Loucy (cell line): ENCODE measurements around the gene ZNF629.
"Not testable (repeated sequence)": the region's sequence is repeated elsewhere in the genome, so short reads cannot be mapped to it uniquely, and the experiment has no call there.

Source experiments
- H2AFZ ChIP-seq: fragments of 200-600 bp; sonication (generic); 2 replicates; pipeline ENCODE4 v1.6.0; 2016; ENCODE audit warnings: antibody characterized with exemption, mild to moderate bottlenecking, low read length, moderate library complexity
- H3F3A ChIP-seq: fragments of 200-600 bp; 2 replicates; pipeline ENCODE4 v1.6.0; 2016; ENCODE audit warnings: antibody characterized with exemption, low read depth, mild to moderate bottlenecking
- H3K27me3 ChIP-seq: fragments of 200-600 bp; sonication (generic); 2 replicates; pipeline ENCODE4 v1.6.1; 2014; ENCODE audit warnings: low read length, mild to moderate bottlenecking; ENCODE audit not compliant: insufficient read depth, poor library complexity, severe bottlenecking
- H3K36me3 ChIP-seq: fragments of 200-600 bp; sonication (generic); 2 replicates; pipeline ENCODE4 v1.6.1; 2016; ENCODE audit warnings: low read length; ENCODE audit not compliant: insufficient read depth
- H3K4me1 ChIP-seq: fragments of 200-600 bp; sonication (generic); 2 replicates; pipeline ENCODE4 v1.5.1; 2014; ENCODE audit warnings: low read length, mild to moderate bottlenecking; ENCODE audit not compliant: insufficient read depth, poor library complexity, severe bottlenecking
- H3K4me2 ChIP-seq: fragments of 200-600 bp; sonication (generic); 2 replicates; pipeline ENCODE4 v1.6.0; 2014; ENCODE audit warnings: antibody characterized with exemption, low read length, low read depth, mild to moderate bottlenecking; ENCODE audit not compliant: poor library complexity, severe bottlenecking
- H3K4me3 ChIP-seq: fragments of 200-600 bp; sonication (generic); 2 replicates; pipeline ENCODE4 v1.5.1; 2014; ENCODE audit warnings: low read length, mild to moderate bottlenecking, mixed read lengths; ENCODE audit not compliant: poor library complexity, severe bottlenecking
- H3K79me2 ChIP-seq: fragments of 200-600 bp; sonication (generic); 2 replicates; pipeline ENCODE4 v1.6.1; 2014; ENCODE audit warnings: low read length; ENCODE audit not compliant: insufficient read depth
- H3K9ac ChIP-seq: fragments of 200-600 bp; sonication (generic); 2 replicates; pipeline ENCODE4 v1.6.0; 2014; ENCODE audit warnings: mild to moderate bottlenecking, low read depth, low read length, moderate library complexity; ENCODE audit not compliant: poor library complexity, severe bottlenecking
- H3K9me2 ChIP-seq: fragments of 200-600 bp; sonication (generic); replicated peaks from 2 replicates; pipeline ENCODE4 v1.6.1; 2016; ENCODE audit warnings: low read depth, low read length, mixed read lengths
- H3K9me3 ChIP-seq: fragments of 200-600 bp; sonication (generic); 2 replicates; pipeline ENCODE4 v1.6.1; 2014; ENCODE audit warnings: mild to moderate bottlenecking, antibody characterized with exemption, low read length, low read depth; ENCODE audit not compliant: insufficient read depth
- H4K20me1 ChIP-seq: fragments of 200-600 bp; sonication (generic); 2 replicates; pipeline ENCODE4 v1.6.0; 2014; ENCODE audit warnings: antibody characterized with exemption, low read length, mild to moderate bottlenecking; ENCODE audit not compliant: insufficient read depth, poor library complexity, severe bottlenecking
- CTCF ChIP-seq: fragments of 200-600 bp; sonication (generic); conservative IDR thresholded peaks from 2 replicates; pipeline ENCODE4 v1.5.1; 2014; ENCODE audit warnings: mild to moderate bottlenecking, antibody characterized with exemption, low read length
- EZH2phosphoT487 ChIP-seq: fragments of 200-600 bp; IDR thresholded peaks from 2 replicates; pipeline ENCODE4 v1.6.1; 2018; ENCODE audit warnings: antibody characterized with exemption, mild to moderate bottlenecking, moderate library complexity, borderline replicate concordance

Gene ZNF629

GRCh38 chr16:30829130-30830071, 42.4 kb upstream of the ZNF629 start:
- no peak for TF ChIP-seq EZH2phosphoT487
- TF ChIP-seq CTCF = 0 out of 2 replicates have a peak, but pooled peaks have one; percentile 8
- Histone ChIP-seq H3K9me2 (no peaks in the 10 kb centered on the region), H3F3A (no peaks in the 10 kb centered on the region), H3K4me1 (no peaks in the 10 kb centered on the region), H3K79me2 (no peaks in the 10 kb centered on the region), H4K20me1 (no peaks in the 10 kb centered on the region), H2AFZ (no peak overlapping the region), H3K9me3 (no peaks in the 10 kb centered on the region), H3K4me3 (no peak overlapping the region), H3K27me3 (no peaks in the 10 kb centered on the region), H3K9ac (no peak overlapping the region), H3K36me3 (no peaks in the 10 kb centered on the region), H3K4me2 (no peak overlapping the region)

GRCh38 chr16:30821891-30822290, 34.9 kb upstream of the ZNF629 start:
- no peaks in the 10 kb centered on the region for H3K79me2 ChIP-seq
- H3K4me2 ChIP-seq = no peak overlapping the region
- H3K4me3 ChIP-seq = no peak overlapping the region
- H3K36me3 ChIP-seq = no peaks in the 10 kb centered on the region
- no peak overlapping the region for H2AFZ ChIP-seq
- no peak overlapping the region for H3K9ac ChIP-seq
- no peaks in the 10 kb centered on the region for H3F3A ChIP-seq
- TF ChIP-seq CTCF = no peak
- TF ChIP-seq EZH2phosphoT487 = no peak
- no peaks in the 10 kb centered on the region for H3K4me1 ChIP-seq
- no peaks in the 10 kb centered on the region for H4K20me1 ChIP-seq
- H3K9me3 ChIP-seq = no peaks in the 10 kb centered on the region
- no peaks in the 10 kb centered on the region for H3K9me2 ChIP-seq
- H3K27me3 ChIP-seq = no peaks in the 10 kb centered on the region

GRCh38 chr16:30821441-30821840, 34.4 kb upstream of the ZNF629 start:
- H3K79me2 ChIP-seq, H4K20me1 ChIP-seq, H3K9ac ChIP-seq, H3F3A ChIP-seq, H3K4me3 ChIP-seq, H3K9me3 ChIP-seq, H3K4me1 ChIP-seq, H2AFZ ChIP-seq, H3K4me2 ChIP-seq, H3K9me2 ChIP-seq, H3K27me3 ChIP-seq, H3K36me3 ChIP-seq: not testable (repeated sequence)
